Measurements from ENCODE around the gene FARP2. TPM values are rescaled to one million over a fixed set of nuclear protein-coding genes. Genes with fewer than 3 reads are reported as not detected.

The FARP2 gene
- total RNA-seq, 2 experiments from 2014 or later, result 17.2 to 18.3 TPM

DNA sequence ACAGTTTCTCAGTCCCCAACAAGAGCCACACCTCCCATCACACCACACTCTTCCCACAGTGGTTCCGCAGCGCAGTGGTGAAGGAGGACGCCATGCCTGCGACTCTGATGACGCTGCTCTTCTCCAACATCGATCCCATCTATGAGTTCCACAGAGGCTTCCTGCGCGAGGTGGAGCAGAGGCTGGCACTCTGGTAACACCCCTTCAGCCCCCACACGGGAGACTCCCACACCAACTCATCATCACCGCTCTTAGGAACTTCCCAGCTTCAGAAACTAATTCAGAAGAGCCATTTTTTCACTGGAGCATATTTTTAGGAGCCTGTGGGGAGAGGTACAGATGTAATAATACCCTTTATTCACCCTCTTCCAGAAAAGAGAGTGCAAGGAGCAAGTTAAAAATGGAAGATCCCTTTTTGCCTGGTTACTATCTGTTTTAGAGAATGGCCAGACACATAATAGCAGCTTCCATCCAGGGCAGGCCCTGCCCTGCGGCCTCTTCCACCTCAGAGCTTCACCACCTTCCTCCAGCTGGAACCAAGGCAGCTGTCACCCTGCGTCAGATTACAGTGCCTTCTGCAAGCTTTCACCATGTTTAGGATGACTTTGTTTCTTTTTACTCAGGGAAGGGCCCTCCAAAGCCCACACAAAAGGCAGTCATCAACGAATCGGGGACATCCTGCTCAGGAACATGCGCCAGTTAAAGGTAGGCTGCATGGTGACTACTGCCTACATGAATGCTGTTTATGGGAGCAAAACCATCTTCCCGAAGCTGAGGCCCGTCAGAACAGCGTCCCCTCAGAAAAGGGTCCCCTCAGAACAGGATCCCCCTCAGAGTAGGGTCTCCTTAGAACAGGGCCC lies 107.4 kb downstream of the FARP2 start:
- no peak for DNase-seq
- H3K36me3 Mint-ChIP-seq (ENCODE audit: low read depth), result no peaks in the 10 kb centered on the region
- POLR2A ChIA-PET, result no interaction called here
- intact Hi-C loops (cut with DNase I, micrococcal nuclease), result no loop called here
- Histone ChIP-seq H3K9me3 (ENCODE audit: control insufficient read depth in 1 of 2, insufficient read depth in 1 of 2, low read length in 2 of 2) (no peaks in the 10 kb centered on the region), H3K4me1 (ENCODE audit: insufficient read depth, low read length) (no peaks in the 10 kb centered on the region), H3K4me3 (ENCODE audit: low read length) (no peak overlapping the region), H3K27me3 (ENCODE audit: control insufficient read depth in 1 of 2, insufficient read depth in 2 of 2, low read length in 2 of 2) (peaks cover 0 to 6% of the 10 kb centered on the region in 2 experiments), H3K27ac (ENCODE audit: low read depth in 1 of 2, low read length in 2 of 2) (no peak overlapping the region), H3K36me3 (ENCODE audit: insufficient read depth, low read length) (no peaks in the 10 kb centered on the region)
- H3K9me3 Mint-ChIP-seq, result no peaks in the 10 kb centered on the region
- no peaks in the 10 kb centered on the region for H3K4me1 Mint-ChIP-seq (ENCODE audit: low read depth)
- CTCF ChIA-PET, result no interaction called here
- ATAC-seq (ENCODE audit: poor library complexity), result no peak
- no peak overlapping the region for H3K4me3 Mint-ChIP-seq
- peaks cover 9% of the 10 kb centered on the region for H3K27me3 Mint-ChIP-seq
- TF ChIP-seq, protein P1, sequence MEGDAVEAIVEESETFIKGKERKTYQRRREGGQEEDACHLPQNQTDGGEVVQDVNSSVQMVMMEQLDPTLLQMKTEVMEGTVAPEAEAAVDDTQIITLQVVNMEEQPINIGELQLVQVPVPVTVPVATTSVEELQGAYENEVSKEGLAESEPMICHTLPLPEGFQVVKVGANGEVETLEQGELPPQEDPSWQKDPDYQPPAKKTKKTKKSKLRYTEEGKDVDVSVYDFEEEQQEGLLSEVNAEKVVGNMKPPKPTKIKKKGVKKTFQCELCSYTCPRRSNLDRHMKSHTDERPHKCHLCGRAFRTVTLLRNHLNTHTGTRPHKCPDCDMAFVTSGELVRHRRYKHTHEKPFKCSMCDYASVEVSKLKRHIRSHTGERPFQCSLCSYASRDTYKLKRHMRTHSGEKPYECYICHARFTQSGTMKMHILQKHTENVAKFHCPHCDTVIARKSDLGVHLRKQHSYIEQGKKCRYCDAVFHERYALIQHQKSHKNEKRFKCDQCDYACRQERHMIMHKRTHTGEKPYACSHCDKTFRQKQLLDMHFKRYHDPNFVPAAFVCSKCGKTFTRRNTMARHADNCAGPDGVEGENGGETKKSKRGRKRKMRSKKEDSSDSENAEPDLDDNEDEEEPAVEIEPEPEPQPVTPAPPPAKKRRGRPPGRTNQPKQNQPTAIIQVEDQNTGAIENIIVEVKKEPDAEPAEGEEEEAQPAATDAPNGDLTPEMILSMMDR (IDR thresholded peaks at IDR 0.05), result no peak
- no peak overlapping the region for H3K27ac Mint-ChIP-seq

DNA sequence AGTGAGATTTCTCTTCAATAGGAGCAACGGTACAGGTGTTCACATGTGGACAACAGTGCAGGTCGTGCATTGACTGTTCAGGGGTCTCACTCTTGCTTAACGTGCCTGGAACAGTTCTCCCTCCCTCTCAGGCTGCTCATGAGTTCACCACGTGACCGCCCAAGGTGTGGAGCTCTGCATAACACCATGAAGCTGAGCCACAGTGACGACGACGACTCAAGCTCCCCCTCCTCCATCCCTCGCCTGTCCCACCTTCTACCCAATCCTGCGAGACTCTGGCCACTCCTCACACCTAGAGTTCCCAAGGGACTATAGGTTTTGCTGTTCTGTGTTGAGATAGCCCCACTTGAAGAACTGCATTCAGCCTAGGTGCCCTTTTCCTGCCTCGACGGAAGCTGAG lies 109.5 kb downstream of the FARP2 start:
- H3K27ac ChIP-seq (ENCODE audit: low read depth in 1 of 2, low read length in 2 of 2), result no peak overlapping the region
- Mint-ChIP-seq H3K4me1 (ENCODE audit: low read depth) (no peaks in the 10 kb centered on the region), H3K27ac (no peak overlapping the region), H3K4me3 (no peak overlapping the region), H3K36me3 (ENCODE audit: low read depth) (no peaks in the 10 kb centered on the region), H3K9me3 (no peaks in the 10 kb centered on the region), H3K27me3 (peaks cover 15% of the 10 kb centered on the region)
- DNase-seq (no peak), ATAC-seq (ENCODE audit: poor library complexity) (no peak)
- H3K27me3 ChIP-seq (ENCODE audit: control insufficient read depth in 1 of 2, insufficient read depth in 2 of 2, low read length in 2 of 2), result peaks cover 0 to 6% of the 10 kb centered on the region in 2 experiments
- H3K4me3 ChIP-seq (ENCODE audit: low read length), result no peak overlapping the region
- H3K9me3 ChIP-seq (ENCODE audit: control insufficient read depth in 1 of 2, insufficient read depth in 1 of 2, low read length in 2 of 2), result no peaks in the 10 kb centered on the region
- CTCF ChIA-PET, result no interaction called here
- intact Hi-C loops (cut with DNase I, micrococcal nuclease), result no loop called here
- TF ChIP-seq, protein P1 (IDR thresholded peaks at IDR 0.05), result no peak
- POLR2A ChIA-PET, result no interaction called here
- peaks cover 5% of the 10 kb centered on the region for H3K4me1 ChIP-seq (ENCODE audit: insufficient read depth, low read length)
- no peaks in the 10 kb centered on the region for H3K36me3 ChIP-seq (ENCODE audit: insufficient read depth, low read length)

DNA sequence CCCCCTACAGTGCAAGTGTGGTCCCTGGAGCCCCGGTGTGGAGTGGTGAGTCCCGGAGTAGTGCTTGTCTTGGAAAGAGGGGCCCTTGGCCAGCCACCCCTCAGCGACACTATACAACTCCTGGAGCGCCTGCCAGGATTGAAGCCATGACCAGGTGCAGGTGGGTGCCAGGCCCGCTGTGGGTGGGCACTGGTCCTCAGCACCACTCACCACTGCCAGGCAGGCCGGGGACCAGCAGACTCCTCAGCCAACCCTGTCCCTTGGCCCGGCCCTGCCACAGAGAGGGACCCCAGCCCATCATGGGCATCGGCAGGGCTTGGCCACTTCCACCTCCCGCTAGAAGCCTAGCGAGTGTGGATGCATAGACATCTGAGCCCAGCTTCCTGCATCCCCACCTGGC lies 110.1 kb downstream of the FARP2 start:
- CTCF ChIA-PET, result no interaction called here
- DNase-seq, result no peak
- Histone ChIP-seq H3K4me1 (ENCODE audit: insufficient read depth, low read length) (peaks cover 5% of the 10 kb centered on the region), H3K27ac (ENCODE audit: low read depth in 1 of 2, low read length in 2 of 2) (no peak overlapping the region), H3K9me3 (ENCODE audit: control insufficient read depth in 1 of 2, insufficient read depth in 1 of 2, low read length in 2 of 2) (no peaks in the 10 kb centered on the region), H3K36me3 (ENCODE audit: insufficient read depth, low read length) (no peaks in the 10 kb centered on the region), H3K4me3 (ENCODE audit: low read length) (no peak overlapping the region), H3K27me3 (ENCODE audit: control insufficient read depth in 1 of 2, insufficient read depth in 2 of 2, low read length in 2 of 2) (peaks cover 0 to 6% of the 10 kb centered on the region in 2 experiments)
- no peak for ATAC-seq (ENCODE audit: poor library complexity)
- Mint-ChIP-seq H3K9me3 (no peaks in the 10 kb centered on the region), H3K36me3 (ENCODE audit: low read depth) (no peaks in the 10 kb centered on the region), H3K27me3 (peaks cover 20% of the 10 kb centered on the region), H3K4me3 (no peak overlapping the region), H3K27ac (no peak overlapping the region), H3K4me1 (ENCODE audit: low read depth) (no peaks in the 10 kb centered on the region)
- TF ChIP-seq, protein P1 (IDR thresholded peaks at IDR 0.05), result no peak
- intact Hi-C loops (cut with DNase I, micrococcal nuclease), result no loop called here
- POLR2A ChIA-PET, result no interaction called here
